Central memory CD8-positive, alpha-beta T cell (primary cell): ENCODE data around the gene RXRB.
A peak's percentile ranks its signal among the peaks of the same experiment; 100 is the strongest.

Source experiments
- ATAC-seq: fragments of 150-1000 bp; cut with Tn5 transposase; replicated peaks from 2 replicates; pipeline ENCODE4 v1.10.0; 2022; ENCODE audit warnings: mild to moderate bottlenecking, moderate FRiP score, moderate number of reproducible peaks; ENCODE audit not compliant: poor library complexity, severe bottlenecking; ENCODE audit errors: extremely low read depth
- DNase-seq, 2 donors: peaks; one replicate each; pipeline ENCODE4 v3.0.0; 2021; ENCODE audit warnings: low spot score in 2 of 2
- H3K27ac Mint-ChIP-seq: one replicate; pipeline ENCODE4 v1.8.0; 2022; ENCODE audit warnings: low read depth, mild to moderate bottlenecking, moderate library complexity, mixed read lengths
- H3K27me3 Mint-ChIP-seq: one replicate; pipeline ENCODE4 v1.8.0; 2022; ENCODE audit warnings: mixed read lengths
- H3K36me3 Mint-ChIP-seq: one replicate; pipeline ENCODE4 v1.8.0; 2022; ENCODE audit warnings: mild to moderate bottlenecking, moderate library complexity, mixed read lengths; ENCODE audit not compliant: insufficient read depth
- H3K4me1 Mint-ChIP-seq: one replicate; pipeline ENCODE4 v1.8.0; 2022; ENCODE audit warnings: mixed read lengths
- H3K4me3 Mint-ChIP-seq: one replicate; pipeline ENCODE4 v1.8.0; 2022; ENCODE audit warnings: mild to moderate bottlenecking, moderate library complexity, mixed read lengths
- H3K9me3 Mint-ChIP-seq: one replicate; pipeline ENCODE4 v1.8.0; 2022; ENCODE audit warnings: mixed read lengths

RXRB gene

DNA sequence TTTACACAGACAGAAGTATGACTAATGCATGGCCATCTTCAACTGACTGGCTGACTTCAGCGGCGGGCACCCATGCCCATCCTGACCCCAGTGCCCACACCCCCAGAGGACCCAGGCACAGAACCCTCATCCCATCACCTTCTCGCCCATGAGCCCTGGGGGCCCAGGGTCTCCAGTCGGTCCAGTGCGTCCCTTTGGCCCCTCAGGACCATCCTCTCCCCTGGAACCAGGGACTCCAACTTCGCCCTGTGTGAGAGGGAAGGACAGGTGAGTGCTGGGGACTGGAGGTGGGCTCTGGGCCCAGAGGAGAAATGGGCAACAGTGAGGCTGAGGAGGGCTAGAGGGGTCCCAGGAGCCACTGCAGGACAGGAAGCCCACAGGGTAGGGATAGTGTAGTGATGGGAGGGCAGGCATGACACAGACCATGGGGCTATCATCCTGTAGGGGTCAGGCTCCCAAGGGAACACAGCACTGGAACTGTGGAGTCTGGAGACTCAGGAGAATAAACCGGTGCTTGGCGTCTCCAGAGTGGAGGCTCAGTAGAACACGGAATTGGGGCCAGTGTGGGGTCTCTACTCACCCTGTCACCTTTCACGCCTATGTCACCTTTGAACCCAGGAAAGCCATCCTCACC lies 24.9 kb downstream of the RXRB start:
- Mint-ChIP-seq H3K36me3 (no peaks in the 10 kb centered on the region), H3K4me3 (no peak overlapping the region), H3K27ac (no peak overlapping the region), H3K27me3 (peaks cover 60% of the 10 kb centered on the region), H3K9me3 (no peaks in the 10 kb centered on the region), H3K4me1 (no peaks in the 10 kb centered on the region)
- no peak for DNase-seq
- no peak for ATAC-seq

DNA sequence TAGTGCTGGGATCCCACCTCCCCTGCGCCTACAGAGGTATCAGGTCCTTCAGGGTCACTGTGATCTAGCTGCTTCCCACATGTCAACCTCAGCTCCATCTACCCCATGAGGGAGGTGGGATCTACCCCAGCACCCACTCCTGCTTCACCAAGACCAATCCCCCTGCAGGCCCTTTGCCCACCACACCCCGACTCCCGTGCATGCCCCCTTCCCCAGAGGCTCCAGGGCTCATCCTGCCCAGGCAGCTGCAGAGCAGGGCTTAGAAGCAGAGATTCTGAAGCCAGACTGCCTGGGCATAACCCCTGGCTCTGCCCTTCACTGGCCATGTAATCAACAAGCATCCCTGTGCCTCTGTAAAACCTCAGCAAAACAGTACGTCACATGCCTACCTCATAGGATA lies 25.7 kb downstream of the RXRB start:
- H3K4me3 Mint-ChIP-seq: no peak overlapping the region
- ATAC-seq (no peak), DNase-seq (no peak)
- H3K27me3 Mint-ChIP-seq: peaks cover 60% of the 10 kb centered on the region
- H3K27ac Mint-ChIP-seq: no peak overlapping the region
- no peaks in the 10 kb centered on the region for H3K9me3 Mint-ChIP-seq
- H3K4me1 Mint-ChIP-seq: no peaks in the 10 kb centered on the region
- H3K36me3 Mint-ChIP-seq: no peaks in the 10 kb centered on the region

DNA sequence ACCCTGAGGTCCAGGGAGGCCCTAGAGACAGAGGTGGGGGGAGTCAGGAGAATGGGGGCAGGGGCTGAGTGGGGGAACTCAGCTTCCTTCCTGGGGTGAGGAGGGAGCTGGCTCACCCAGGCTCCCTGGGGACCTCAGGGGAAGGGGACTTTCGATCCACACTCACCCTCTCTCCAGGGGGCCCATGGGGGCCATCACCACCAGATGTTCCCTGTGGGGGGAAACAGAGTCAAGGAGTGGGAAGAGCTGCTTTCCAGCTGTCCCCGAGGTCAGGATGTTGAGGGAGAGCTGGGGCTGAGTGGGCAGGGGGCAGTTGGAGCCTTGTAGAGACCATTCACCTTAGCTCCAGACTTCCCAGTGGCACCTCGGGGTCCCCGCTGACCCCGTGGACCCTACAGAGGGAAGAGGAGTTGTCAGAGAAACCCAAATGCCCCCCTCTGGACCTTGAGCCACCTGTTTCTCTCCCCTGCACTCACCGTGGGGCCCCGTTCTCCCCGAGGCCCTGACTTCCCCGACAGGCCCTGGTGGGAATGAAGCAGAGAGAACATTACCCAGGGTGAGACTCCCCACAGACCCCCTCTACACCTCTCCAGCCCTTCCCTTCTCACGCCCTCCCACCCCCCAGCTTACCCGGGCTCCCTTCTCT lies 26.8 kb downstream of the RXRB start:
- Mint-ChIP-seq H3K36me3 (peaks cover 3% of the 10 kb centered on the region), H3K4me1 (no peaks in the 10 kb centered on the region), H3K4me3 (no peak overlapping the region), H3K27ac (no peak overlapping the region), H3K9me3 (no peaks in the 10 kb centered on the region), H3K27me3 (peaks cover 59% of the 10 kb centered on the region)
- ATAC-seq: no peak
- no peak for DNase-seq

GRCh38 chr6:33172688-33173534 lies 27.6 kb downstream of the RXRB start:
- H3K27ac Mint-ChIP-seq: peak overlapping the region; percentile 42

GRCh38 chr6:33171880-33172687 lies 28.4 kb downstream of the RXRB start:
- no peak overlapping the region for H3K4me3 Mint-ChIP-seq
- H3K27ac Mint-ChIP-seq: peak overlapping the region; percentile 42
- no peaks in the 10 kb centered on the region for H3K9me3 Mint-ChIP-seq
- DNase-seq (no peak), ATAC-seq (no peak)
- H3K36me3 Mint-ChIP-seq: peaks cover 3% of the 10 kb centered on the region
- peaks cover 44% of the 10 kb centered on the region for H3K27me3 Mint-ChIP-seq
- no peaks in the 10 kb centered on the region for H3K4me1 Mint-ChIP-seq

More at GRCh38 chr6:33172688-33173534, 27.6 kb downstream of the RXRB start:
- peaks cover 52% of the 10 kb centered on the region for H3K27me3 Mint-ChIP-seq
- no peaks in the 10 kb centered on the region for H3K9me3 Mint-ChIP-seq
- DNase-seq: no peak
- ATAC-seq: no peak
- H3K4me1 Mint-ChIP-seq: no peaks in the 10 kb centered on the region
- no peak overlapping the region for H3K4me3 Mint-ChIP-seq
- H3K36me3 Mint-ChIP-seq: peaks cover 3% of the 10 kb centered on the region

DNA sequence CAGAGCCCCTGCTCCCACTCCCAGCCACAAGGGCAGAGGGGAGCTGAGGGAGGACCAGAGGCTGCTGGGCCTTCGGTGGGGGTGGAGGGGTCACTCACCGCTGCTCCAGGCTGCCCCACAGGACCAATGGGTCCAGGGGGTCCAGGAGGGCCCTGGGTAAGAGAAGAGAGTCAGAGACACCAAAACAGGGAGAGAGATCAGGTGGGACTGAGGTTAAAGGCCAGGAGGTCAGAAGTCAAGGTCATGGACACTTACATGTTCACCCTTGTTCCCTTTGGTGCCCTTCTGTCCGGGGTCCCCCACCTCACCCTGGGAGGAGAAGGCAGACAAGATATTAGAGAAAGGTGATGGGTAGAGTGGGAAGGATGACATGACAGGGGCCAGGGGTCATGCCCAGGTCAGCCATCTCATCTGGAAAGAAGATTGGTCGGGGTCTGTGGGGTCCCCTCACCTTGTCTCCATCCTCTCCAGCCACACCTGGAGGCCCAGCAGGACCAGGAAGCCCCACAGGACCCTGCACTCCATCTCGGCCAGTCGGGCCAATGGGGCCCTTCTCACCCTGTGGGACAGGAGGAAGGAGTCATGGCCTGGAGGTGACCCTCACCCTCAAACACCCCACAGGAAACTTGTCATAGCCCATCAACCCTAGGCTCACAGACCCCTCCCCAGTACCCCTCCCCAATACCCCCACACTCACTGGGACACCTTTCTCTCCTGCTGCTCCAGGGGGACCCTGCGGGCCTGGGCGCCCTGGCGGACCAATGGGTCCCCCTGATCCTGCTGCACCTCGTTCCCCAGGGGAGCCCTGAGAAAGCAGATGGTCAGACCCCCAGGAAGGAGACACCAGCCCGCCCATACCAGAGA lies 29.2 kb downstream of the RXRB start:
- Mint-ChIP-seq H3K4me1 (no peaks in the 10 kb centered on the region), H3K9me3 (no peaks in the 10 kb centered on the region), H3K27ac (no peak overlapping the region), H3K4me3 (no peak overlapping the region), H3K36me3 (peaks cover 3% of the 10 kb centered on the region), H3K27me3 (peaks cover 39% of the 10 kb centered on the region)
- no peak for DNase-seq
- no peak for ATAC-seq

DNA sequence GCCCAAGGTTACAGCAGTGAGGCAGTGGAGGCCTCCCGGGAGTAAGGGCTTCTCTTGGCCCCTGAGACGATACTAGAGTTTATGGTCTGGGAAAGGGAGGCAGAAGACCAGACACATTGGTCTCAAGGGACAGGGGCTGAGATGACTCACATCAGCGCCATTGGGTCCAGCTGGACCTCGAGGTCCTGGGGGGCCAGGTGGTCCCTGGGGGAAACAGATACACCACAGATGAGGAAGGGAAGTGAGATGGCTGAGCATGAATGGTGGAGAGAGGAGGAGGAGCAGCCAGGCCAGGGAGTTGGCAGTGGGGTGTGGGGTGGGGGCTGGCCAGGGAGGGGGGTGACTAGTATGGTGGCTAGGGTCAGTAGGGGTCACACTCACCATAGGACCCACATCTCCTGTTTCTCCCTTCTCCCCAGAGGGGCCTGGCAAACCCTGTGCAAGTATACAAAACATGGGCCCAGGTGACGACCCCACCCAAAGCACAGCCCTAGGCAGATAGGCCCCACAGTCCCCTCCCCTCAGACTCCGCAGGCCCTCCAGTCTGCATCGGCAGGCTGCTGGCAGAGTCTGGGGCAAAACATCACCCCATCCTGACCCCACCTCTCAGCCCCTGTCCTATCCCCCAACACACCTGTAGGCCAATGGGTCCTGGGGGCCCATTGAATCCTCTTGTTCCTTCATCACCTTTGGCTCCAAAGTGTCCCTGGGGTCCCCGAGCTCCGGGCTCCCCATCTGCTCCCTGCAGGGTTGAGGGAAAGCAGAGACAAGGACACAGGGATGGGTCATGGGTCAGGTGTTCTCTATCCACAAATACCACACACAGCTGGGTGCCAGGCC lies 30.1 kb downstream of the RXRB start:
- Mint-ChIP-seq H3K4me1 (no peaks in the 10 kb centered on the region), H3K9me3 (no peaks in the 10 kb centered on the region), H3K27me3 (peaks cover 39% of the 10 kb centered on the region), H3K36me3 (peaks cover 3% of the 10 kb centered on the region), H3K4me3 (no peak overlapping the region), H3K27ac (peak overlapping the region; percentile 27)
- ATAC-seq (no peak), DNase-seq (no peak)

DNA sequence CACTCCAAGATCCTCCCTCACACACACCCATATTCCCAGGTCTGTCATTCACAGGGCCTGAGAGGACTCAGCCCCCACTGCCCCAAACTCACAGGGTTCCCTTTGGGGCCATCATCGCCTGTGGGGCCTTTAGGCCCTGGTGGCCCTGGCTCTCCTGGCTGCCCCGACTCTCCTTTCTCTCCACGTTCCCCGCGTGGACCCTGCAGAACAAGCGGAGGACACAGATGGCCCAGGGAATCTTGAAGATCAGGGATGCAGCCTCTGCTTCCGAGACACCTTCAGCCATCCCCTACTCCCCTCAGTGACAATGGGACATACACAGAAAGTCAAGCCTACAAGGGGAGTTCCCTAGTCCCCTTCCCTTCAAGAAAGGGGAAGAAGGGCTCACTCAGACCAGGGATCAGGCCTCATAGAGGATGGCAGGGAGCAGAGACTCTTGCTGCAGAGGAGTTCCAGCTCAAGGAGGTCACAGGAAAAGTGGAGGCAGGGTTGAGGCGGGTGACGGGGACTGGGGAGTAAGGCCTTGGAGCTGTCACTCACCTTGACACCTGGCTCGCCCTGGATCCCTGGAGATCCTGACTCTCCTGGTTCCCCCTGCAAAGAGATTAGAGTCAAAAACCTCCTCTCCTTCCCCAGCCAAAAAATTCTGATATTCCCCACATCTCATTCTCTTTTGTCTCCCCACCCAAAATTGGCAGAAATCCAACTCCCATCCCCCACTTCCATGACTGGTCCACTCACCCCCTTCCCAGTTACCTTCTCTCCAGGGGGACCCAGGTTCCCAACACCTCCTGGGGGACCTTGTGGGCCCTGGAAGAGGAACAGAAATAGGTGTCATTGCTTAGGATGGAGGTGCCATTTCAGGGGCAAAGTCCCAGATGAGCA lies 30.9 kb downstream of the RXRB start:
- H3K27ac Mint-ChIP-seq: peak overlapping the region; percentile 27
- no peak for DNase-seq
- no peaks in the 10 kb centered on the region for H3K9me3 Mint-ChIP-seq
- H3K4me1 Mint-ChIP-seq: no peaks in the 10 kb centered on the region
- peaks cover 3% of the 10 kb centered on the region for H3K36me3 Mint-ChIP-seq
- H3K4me3 Mint-ChIP-seq: no peak overlapping the region
- no peak for ATAC-seq
- H3K27me3 Mint-ChIP-seq: peaks cover 35% of the 10 kb centered on the region

DNA sequence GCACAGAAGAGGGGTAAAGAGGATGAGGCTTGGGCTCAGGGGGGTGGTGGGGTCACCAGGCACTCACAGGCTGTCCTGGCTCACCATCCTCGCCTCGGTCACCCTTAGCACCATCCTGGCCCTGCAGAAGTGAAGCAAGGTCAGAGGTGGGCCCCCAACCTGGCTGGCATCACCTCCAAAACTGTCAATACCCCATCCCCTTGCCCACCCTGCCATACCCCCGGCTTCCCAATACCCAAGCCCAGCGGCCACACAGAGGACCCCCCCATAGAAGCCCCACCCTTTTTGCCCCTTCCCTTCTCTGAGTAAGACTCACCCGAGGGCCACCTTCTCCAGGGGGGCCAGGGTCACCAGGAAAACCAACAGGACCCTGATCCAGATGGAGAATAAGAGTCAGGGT lies 31.8 kb downstream of the RXRB start:
- no peak for ATAC-seq

GRCh38 chr6:33168284-33168601 lies 32.2 kb downstream of the RXRB start:
- no peak for DNase-seq
- peaks cover 38% of the 10 kb centered on the region for H3K27me3 Mint-ChIP-seq
- H3K4me3 Mint-ChIP-seq: no peak overlapping the region
- H3K9me3 Mint-ChIP-seq: no peaks in the 10 kb centered on the region
- no peak for ATAC-seq
- no peaks in the 10 kb centered on the region for H3K4me1 Mint-ChIP-seq
- no peak overlapping the region for H3K27ac Mint-ChIP-seq
- H3K36me3 Mint-ChIP-seq: peaks cover 3% of the 10 kb centered on the region

More for the DNA sequence above, 31.8 kb downstream of the RXRB start:
- DNase-seq: no peak
- Mint-ChIP-seq H3K4me1 (no peaks in the 10 kb centered on the region), H3K27ac (no peak overlapping the region), H3K9me3 (no peaks in the 10 kb centered on the region), H3K27me3 (peaks cover 41% of the 10 kb centered on the region), H3K36me3 (peaks cover 3% of the 10 kb centered on the region), H3K4me3 (no peak overlapping the region)
